Retinal pigment epithelial cell (primary cell): Measurements from ENCODE around the gene DOCK11.
"Not testable (repeated sequence)": the region's sequence is repeated elsewhere in the genome, so short reads cannot be mapped to it uniquely, and the experiment has no call there.

ENCODE experiments used
- DNase-seq: peaks from one replicate; pipeline ENCODE4 v3.0.0-alpha.2; 2010; ENCODE audit warnings: low read depth
- H3K4me3 ChIP-seq: 2 replicates; pipeline ENCODE4 v1.5.1; 2011; ENCODE audit warnings: mild to moderate bottlenecking, low read length, control low read depth, moderate library complexity
- CTCF ChIP-seq: conservative IDR thresholded peaks from 2 replicates; pipeline ENCODE4 v1.5.1; 2011; ENCODE audit warnings: low read depth, low read length, control low read depth, inconsistent platforms

Gene DOCK11

GRCh38 chrX:118495061-118495921, at the start of gene DOCK11:
Gene DOCK11, plus strand, starts transcription at chrX:118495815. Its CDS starts 157 bp downstream, at chrX:118495972.
- peak within 1 kb of the TSS; percentile 55 for H3K4me3 ChIP-seq
- TF ChIP-seq CTCF, result no peak
- DNase-seq, result no peak

GRCh38 chrX:118448273-118448783, 47.3 kb upstream of the DOCK11 start:
- no peak for TF ChIP-seq CTCF
- H3K4me3 ChIP-seq, result no peak overlapping the region
- no peak for DNase-seq

GRCh38 chrX:118455013-118455412, 40.6 kb upstream of the DOCK11 start:
- no peak for DNase-seq
- no peak overlapping the region for H3K4me3 ChIP-seq
- no peak for TF ChIP-seq CTCF

GRCh38 chrX:118459494-118459893, 36.1 kb upstream of the DOCK11 start:
- DNase-seq, result no peak
- H3K4me3 ChIP-seq, result no peak overlapping the region
- peak; percentile 63 for TF ChIP-seq CTCF

GRCh38 chrX:118464501-118464900, 31.1 kb upstream of the DOCK11 start:
- DNase-seq, result no peak
- no peak for TF ChIP-seq CTCF
- H3K4me3 ChIP-seq, result no peak overlapping the region

- DNase-seq, result no peak
- no peak overlapping the region for H3K4me3 ChIP-seq
- no peak for TF ChIP-seq CTCF
Observed at GRCh38 chrX:118468122-118468521, 27.5 kb upstream of the DOCK11 start.

- DNase-seq, H3K4me3 ChIP-seq: not testable (repeated sequence)
Observed at GRCh38 chrX:118470721-118471347, 24.8 kb upstream of the DOCK11 start.
